GM18951 (cell line): ENCODE data around the gene MPPE1.
"Not testable (repeated sequence)": the region's sequence is repeated elsewhere in the genome, so short reads cannot be mapped to it uniquely, and the experiment has no call there.

Experiments
- POLR2A ChIP-seq: IDR thresholded peaks from 4 replicates; pipeline ENCODE4 v1.6.1; 2011; ENCODE audit warnings: mild to moderate bottlenecking; ENCODE audit not compliant: insufficient read length, insufficient read depth; ENCODE audit errors: extremely low read depth
- in situ Hi-C: fragments of 300-500 bp; cut with MboI; formaldehyde crosslinking; loops from one replicate; pipeline ENCODE4 v1.12.0; 2022; ENCODE audit warnings: low sequenced_read_pairs, mixed read lengths, inconsistent platforms; ENCODE audit not compliant: unreplicated experiment

Gene MPPE1

DNA sequence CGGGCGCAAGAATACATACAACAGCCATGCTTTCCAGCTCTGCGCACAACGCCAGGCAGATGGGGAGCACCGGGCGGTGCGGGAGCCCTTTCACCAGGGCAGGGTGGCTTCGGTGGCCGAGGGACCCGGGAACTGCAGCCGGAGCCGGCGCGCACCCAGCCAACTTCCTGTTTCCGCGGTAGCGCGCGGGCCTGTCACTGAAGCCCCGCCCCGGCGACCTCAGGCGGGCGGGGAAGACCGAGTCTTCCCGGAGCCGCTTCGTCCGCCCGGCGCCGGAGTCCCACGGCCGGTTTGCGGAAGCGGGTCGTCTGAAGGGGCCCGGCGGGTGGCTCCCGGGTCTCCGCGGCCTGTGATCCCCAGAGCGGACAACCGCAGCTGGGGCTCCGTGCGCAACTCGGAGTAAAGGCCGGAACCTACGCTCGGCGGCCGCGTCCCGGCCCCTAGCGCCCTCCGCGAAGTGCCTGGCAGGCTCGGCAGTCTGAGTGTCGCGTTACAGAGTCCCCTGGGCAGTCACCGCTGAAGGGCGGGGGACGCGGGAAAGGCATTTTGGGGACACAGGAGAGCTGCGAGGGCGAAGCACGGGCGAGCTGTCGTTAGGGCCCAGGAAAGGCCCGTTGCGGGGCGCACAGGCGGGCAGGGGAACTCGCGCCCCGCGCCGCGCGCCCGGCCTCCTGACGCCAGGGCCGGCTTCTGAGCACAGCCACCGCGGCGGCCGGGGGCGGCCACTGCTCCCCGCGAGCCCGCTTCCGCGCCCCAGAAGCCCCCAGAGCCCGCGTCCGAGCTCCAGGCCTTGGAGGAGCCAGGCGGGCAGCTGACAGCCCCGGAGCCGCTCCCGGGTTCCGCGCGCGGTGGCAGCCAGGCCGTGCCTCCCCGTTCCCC is at the start of gene MPPE1:
MPPE1 (minus strand) TSS at position 136 of the 879 bp plus-strand sequence. CDS start 11,053 bp downstream, outside the sequence.
- in situ Hi-C loops, result no loop called here
- TF ChIP-seq POLR2A, result peak; percentile 89

DNA sequence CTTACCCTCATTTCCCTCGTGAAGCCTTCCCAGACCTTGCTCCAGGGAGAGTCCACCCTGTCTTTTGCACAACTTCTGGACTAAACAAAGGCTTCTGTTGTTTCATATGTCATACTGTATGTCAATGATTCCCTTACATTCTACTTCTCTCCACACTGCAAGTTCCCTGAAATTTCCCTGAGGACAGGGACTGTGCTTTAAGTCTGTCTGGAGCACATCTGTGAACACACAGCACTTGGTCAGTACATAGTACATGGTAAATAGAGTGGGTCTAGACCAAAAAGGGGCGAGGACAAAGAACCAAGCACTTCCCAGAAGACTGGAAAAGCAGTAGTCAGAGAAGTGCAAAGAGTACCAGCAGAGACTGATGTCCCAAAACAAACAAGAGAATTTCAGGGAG is 49.5 kb upstream of the MPPE1 start:
- TF ChIP-seq POLR2A, result no peak
- in situ Hi-C loops, result no loop called here

GRCh38 chr18:11956371-11957308 is 48.5 kb upstream of the MPPE1 start:
- in situ Hi-C loops, result no loop called here

GRCh38 chr18:11955239-11956029 is 47.3 kb upstream of the MPPE1 start:
- in situ Hi-C loops, result no loop called here
- no peak for TF ChIP-seq POLR2A

More at GRCh38 chr18:11956371-11957308, 48.5 kb upstream of the MPPE1 start:
- no peak for TF ChIP-seq POLR2A

GRCh38 chr18:11953113-11953512 is 45.0 kb upstream of the MPPE1 start:
- TF ChIP-seq POLR2A, result no peak
- in situ Hi-C loops, result no loop called here

DNA sequence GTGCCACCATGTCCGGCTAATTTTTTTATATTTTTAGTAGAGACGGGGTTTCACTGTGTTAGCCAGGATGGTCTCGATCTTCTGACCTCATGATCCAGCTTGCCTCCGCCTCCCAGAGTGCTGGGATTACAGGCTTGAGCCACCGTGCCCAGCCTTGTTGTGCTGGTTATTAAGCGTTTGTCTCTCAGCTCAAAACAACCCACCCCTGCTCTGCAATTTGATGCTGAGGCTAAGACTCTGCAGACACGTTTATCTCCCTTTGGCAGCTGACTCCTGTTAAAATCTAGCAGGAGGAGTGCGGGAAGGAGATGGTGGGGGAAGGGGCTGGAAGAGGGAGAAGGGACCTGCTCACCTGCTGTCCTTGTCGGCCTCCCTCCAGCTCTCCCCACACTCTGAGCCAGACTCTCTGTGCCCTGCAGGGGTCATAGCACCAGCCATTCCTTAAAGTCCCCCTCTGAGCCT is 43.3 kb upstream of the MPPE1 start:
- in situ Hi-C loops, result no loop called here
- no peak for TF ChIP-seq POLR2A

- TF ChIP-seq POLR2A, result no peak
- in situ Hi-C loops, result no loop called here
Observed at GRCh38 chr18:11950824-11951223, 42.7 kb upstream of the MPPE1 start.

GRCh38 chr18:11948852-11949523 is 40.9 kb upstream of the MPPE1 start:
- in situ Hi-C loops, result no loop called here
- no peak for TF ChIP-seq POLR2A

- TF ChIP-seq POLR2A, result peak; percentile 14
- in situ Hi-C loops, result no loop called here
Observed at GRCh38 chr18:11947214-11948191, 39.4 kb upstream of the MPPE1 start.

DNA sequence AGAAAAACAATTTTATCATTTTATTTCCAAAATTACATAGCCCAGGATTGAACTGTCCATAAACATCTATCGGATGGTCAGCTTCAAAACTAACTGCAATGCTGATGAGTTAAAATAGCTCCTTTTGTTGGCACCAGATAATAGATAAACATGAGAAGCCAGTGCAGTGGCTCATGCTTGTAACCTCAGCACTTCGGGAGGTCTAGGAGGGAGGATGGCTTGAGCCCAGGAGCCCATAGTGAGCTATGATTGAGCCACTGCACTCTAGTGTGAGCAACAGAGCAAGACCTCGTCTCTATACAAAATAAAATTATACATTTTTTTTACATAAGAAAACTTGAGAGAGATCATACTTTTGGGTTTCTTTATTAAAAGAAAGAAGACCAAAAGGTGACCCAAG is 38.6 kb upstream of the MPPE1 start:
- in situ Hi-C loops, result no loop called here
- no peak for TF ChIP-seq POLR2A

DNA sequence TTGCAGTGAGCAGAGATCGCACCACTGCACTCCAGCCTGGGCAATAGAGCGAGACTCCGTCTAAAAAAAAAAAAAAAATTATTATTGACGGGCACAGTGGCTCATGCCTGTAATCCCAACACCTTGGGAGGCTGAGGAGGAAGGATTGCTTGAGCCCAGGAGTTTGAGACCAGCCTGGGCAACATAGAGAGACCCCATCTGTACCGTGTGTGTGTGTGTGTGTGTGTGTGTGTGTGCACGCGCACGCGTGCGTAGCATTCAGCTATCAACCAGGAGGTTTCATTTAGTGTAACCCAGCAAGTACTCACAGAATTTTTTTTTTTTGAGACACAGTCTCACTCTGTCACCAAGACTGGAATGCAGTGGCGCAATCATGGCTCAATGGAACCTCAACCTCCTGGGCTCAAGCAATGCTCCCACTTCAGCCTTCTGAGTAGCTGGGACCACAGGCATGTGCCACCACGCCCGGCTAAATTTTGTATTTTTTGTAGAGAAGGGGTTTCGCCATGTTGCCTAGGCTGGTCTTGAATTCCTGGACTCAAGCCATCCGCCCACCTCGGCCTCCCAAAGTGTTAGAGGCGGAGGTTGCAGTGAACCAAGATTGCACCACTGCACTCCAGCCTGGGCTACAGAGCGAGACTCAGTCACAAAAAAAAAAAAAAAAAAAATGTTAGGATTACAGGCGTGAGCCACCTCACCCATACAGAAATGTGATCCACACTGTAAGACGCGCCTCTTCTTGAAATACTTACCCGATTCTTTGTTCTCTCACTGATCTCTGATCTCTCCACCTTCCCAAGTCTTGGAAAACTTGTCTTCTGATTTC is 37.9 kb upstream of the MPPE1 start:
- in situ Hi-C loops, result not testable (repeated sequence)
